NCI-H1436 treated with DMSO at 0.1 percent for 48 hours (cell line): ENCODE data around the gene RCOR1.

Experiments used
- DNase-seq: peaks from one replicate; lab custom pipeline; 2025; lab: John Stamatoyannopoulos, UW

RCOR1 gene

DNA sequence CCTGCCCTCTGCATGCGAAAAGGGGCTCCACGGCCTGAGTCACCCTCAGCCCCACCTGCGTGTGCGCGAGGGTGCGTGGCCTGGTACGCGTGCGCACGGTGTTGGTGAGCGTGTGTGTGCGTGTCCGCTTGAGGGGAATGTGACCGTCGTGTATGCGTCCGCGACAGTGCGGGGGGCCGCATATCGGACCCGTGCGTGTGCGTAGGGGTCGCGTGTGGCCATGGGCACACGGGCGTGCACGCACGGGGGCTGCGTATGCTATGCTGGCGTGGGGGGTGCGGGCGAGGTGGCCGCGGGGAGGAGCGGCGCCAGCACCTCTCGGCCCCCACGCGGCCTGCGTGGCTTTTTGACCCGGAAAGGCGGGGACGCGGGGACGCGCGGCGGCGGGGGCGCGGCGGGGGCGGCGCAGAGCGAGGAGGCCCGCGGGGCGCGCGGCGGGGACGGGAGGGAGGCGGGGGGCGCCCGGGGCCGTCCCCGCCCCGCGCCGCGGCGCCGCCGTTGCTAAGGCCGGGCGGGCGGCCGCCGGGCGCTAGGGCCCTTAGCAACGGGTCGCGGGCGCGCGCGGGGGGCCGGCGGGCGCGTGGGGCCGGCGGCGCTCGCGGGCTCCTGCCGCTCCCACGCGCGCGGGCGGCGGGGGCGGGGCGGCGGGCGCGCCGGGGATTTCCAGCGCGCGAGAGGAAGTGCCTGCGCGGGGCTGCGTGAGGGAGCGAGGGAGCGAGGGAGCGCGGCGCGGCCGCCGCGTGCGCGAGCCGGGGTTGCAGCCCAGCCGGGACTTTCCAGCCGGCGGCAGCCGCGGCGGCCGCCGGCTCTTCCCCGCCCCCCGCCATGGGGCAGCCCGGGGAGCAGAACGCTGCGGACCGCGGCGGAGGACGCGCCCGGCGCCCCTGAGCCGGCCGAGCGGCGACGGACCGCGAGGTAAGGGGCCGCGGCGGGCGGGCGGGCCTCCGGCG lies 184.6 kb downstream of the RCOR1 start, which contains the start of gene TRAF3:
Gene TRAF3, plus strand, starts transcription at position 689 of the 950 bp plus-strand sequence. CDS start 92,753 bp downstream, outside the sequence.
- no peak for DNase-seq

GRCh38 chr14:102777711-102778337 lies 185.4 kb downstream of the RCOR1 start:
- no peak for DNase-seq

- no peak for DNase-seq
These were observed 186.1 kb downstream of the RCOR1 start for GRCh38 chr14:102778338-102779083.

GRCh38 chr14:102779084-102779462 lies 186.6 kb downstream of the RCOR1 start:
- DNase-seq: no peak

DNA sequence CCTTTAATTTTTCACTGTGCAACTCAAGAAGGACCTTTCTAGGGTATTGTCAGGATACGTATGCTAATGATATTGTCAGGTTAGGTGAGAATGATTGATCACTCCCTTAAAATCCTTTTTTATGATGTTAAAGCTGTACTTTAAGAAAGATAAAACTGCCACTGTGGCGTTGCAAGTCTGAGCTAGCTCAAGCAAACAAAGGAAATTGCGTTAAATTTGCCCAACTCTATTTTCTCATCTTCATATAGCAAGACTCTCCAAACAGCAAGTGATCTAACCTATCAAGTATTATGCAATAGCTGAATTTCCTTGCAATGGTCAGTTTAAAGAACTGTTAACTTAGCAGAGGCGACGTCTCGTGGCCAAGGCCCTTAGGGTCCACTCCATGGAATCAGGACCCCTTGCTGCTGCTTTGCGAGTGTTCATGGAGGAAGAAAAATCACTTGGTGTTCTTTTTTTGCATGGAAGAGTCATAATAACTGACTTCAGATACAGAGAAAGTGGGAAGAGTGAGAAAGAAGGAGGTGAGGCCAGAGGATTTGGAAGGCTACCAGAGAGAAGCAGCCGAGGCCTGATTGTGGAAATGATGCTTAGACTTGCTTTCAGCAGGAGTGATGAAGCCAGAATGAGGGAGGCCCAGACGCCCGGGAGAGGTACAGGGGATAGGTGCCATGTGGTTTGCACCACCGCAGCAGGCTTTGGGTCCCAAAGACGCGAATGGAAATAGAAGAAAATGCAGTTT lies 187.3 kb downstream of the RCOR1 start:
- no peak for DNase-seq
